Measurements from ENCODE around the gene PAPPA2.

DNA sequence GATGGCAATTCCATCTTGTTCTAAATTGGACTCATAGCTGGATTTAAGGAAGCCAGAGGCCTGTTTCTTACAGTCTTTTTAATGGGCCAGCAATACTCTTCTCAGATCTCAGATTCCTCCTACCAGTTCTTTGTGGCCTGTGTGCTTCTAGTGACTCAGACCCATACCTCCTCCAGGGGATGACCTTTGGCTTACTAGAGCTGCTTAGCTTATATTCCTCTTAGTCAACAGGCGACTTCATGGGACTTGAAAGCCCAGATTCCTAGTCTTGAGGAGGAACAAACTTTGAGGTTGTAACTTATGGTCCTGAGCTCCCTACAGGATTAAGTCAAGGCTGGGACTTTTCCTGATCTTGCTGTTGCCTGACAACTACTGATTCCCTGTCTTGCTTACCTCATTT lies 12.4 kb upstream of the PAPPA2 start:
- TF ChIP-seq, protein P1, sequence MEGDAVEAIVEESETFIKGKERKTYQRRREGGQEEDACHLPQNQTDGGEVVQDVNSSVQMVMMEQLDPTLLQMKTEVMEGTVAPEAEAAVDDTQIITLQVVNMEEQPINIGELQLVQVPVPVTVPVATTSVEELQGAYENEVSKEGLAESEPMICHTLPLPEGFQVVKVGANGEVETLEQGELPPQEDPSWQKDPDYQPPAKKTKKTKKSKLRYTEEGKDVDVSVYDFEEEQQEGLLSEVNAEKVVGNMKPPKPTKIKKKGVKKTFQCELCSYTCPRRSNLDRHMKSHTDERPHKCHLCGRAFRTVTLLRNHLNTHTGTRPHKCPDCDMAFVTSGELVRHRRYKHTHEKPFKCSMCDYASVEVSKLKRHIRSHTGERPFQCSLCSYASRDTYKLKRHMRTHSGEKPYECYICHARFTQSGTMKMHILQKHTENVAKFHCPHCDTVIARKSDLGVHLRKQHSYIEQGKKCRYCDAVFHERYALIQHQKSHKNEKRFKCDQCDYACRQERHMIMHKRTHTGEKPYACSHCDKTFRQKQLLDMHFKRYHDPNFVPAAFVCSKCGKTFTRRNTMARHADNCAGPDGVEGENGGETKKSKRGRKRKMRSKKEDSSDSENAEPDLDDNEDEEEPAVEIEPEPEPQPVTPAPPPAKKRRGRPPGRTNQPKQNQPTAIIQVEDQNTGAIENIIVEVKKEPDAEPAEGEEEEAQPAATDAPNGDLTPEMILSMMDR (IDR thresholded peaks at IDR 0.05; ENCODE audit: low read length) = no peak
- TF ChIP-seq EZH2 (optimal IDR thresholded peaks at IDR 0.05; ENCODE audit: low read depth, low read length) = no peak
- TF ChIP-seq EZH2phosphoT487 (IDR thresholded peaks at IDR 0.05; ENCODE audit: low read length) = no peak

Data from MM.1S (cell line).